SK-N-SH (cell line): ENCODE measurements around the gene ENOX1. TPM values are rescaled to one million over a fixed set of nuclear protein-coding genes. Genes with fewer than 3 reads are reported as not detected.

Experiments used
- CTCF ChIA-PET: fragments of 300-600, 350-600 bp; formaldehyde crosslinking; extraction: SDS; loops from one replicate; lab custom pipeline; 2021; lab: Yijun Ruan, JAX
- POLR2A ChIA-PET: fragments of 350-600 bp; sonication (Branson Sonifier 250); formaldehyde crosslinking; extraction: SDS; loops from one replicate; lab custom pipeline; 2020; ENCODE audit warnings: antibody characterized with exemption, inconsistent platforms; lab: Yijun Ruan, JAX
- DNase-seq: peaks from one replicate; pipeline ENCODE4 v3.0.0; 2012
- H2AFZ ChIP-seq: fragments of 200-600 bp; sonication (generic); 2 replicates; pipeline ENCODE4 v1.8.1; 2016; ENCODE audit warnings: antibody characterized with exemption, mild to moderate bottlenecking, low read depth
- H3F3A ChIP-seq: fragments of 200-600 bp; sonication (generic); replicated peaks from 2 replicates; pipeline ENCODE3; 2016; ENCODE audit warnings: antibody characterized with exemption, mild to moderate bottlenecking; ENCODE audit not compliant: insufficient read depth
- H3K27ac ChIP-seq, 2 experiments: fragments of 200-500 bp in 1 of 2; fragments of 200-600 bp in 1 of 2; sonication (Bioruptor generic) in 1 of 2; sonication (generic), shearing (Covaris generic) in 1 of 2; 2 replicates each; pipeline versions ENCODE4 v1.5.1 to v1.6.1; 2014 to 2016; ENCODE audit warnings: low read depth in 2 of 2, inconsistent platforms in 1 of 2, low read length in 1 of 2, mild to moderate bottlenecking in 1 of 2, mixed read lengths in 1 of 2
- H3K27me3 ChIP-seq: fragments of 200-600 bp; sonication (generic), shearing (Covaris generic); 2 replicates; pipeline ENCODE4 v1.6.1; 2016; ENCODE audit warnings: mixed run types; ENCODE audit not compliant: insufficient read depth
- H3K36me3 ChIP-seq, 2 experiments: fragments of 200-500 bp in 1 of 2; fragments of 200-600 bp in 1 of 2; sonication (Bioruptor generic) in 1 of 2; sonication (generic) in 1 of 2; replicated peaks in 1 of 2; 2 replicates each; pipeline versions ENCODE3 to v1.5.1; 2014 to 2016; ENCODE audit warnings: low read length in 1 of 2, mild to moderate bottlenecking in 1 of 2; ENCODE audit not compliant: insufficient read depth in 2 of 2, control insufficient read depth in 1 of 2
- H3K4me1 ChIP-seq, 2 experiments: fragments of 200-500 bp in 1 of 2; fragments of 200-600 bp in 1 of 2; sonication (Bioruptor generic) in 1 of 2; sonication (generic), shearing (Covaris generic) in 1 of 2; 2 replicates each; pipeline versions ENCODE4 v1.5.1 to v1.6.1; 2014 to 2016; ENCODE audit warnings: low read depth in 1 of 2, low read length in 1 of 2, mixed run types in 1 of 2; ENCODE audit not compliant: insufficient read depth in 2 of 2, control insufficient read depth in 1 of 2
- H3K4me2 ChIP-seq: fragments of 200-600 bp; sonication (generic), shearing (Covaris generic); 2 replicates; pipeline ENCODE4 v1.6.1; 2017; ENCODE audit warnings: mixed run types
- H3K4me3 ChIP-seq, 2 experiments: fragments of 200-500 bp in 1 of 2; fragments of 200-600 bp in 1 of 2; sonication (Bioruptor generic) in 1 of 2; sonication (generic), shearing (Covaris generic) in 1 of 2; 2 replicates each; pipeline versions ENCODE4 v1.5.1 to v1.8.1; 2014 to 2016; ENCODE audit warnings: low read depth in 2 of 2, inconsistent platforms in 1 of 2, low read length in 1 of 2, mild to moderate bottlenecking in 1 of 2, mixed read lengths in 1 of 2, moderate library complexity in 1 of 2
- H3K79me2 ChIP-seq: fragments of 200-600 bp; sonication (generic); 2 replicates; pipeline ENCODE4 v1.8.1; 2017; ENCODE audit warnings: mild to moderate bottlenecking; ENCODE audit not compliant: insufficient read depth
- H3K9ac ChIP-seq: fragments of 200-600 bp; sonication (generic); 2 replicates; pipeline ENCODE4 v1.6.1; 2017; ENCODE audit warnings: mixed run types
- H3K9me2 ChIP-seq: fragments of 200-600 bp; sonication (generic); 2 replicates; pipeline ENCODE4 v1.6.1; 2017; ENCODE audit warnings: mixed run types
- H3K9me3 ChIP-seq: fragments of 200-600 bp; sonication (generic); 2 replicates; pipeline ENCODE4 v1.6.1; 2017; ENCODE audit warnings: mixed run types, mild to moderate bottlenecking, moderate library complexity
- H4K20me1 ChIP-seq: fragments of 200-600 bp; sonication (generic); 2 replicates; pipeline ENCODE4 v1.6.1; 2017; ENCODE audit warnings: mild to moderate bottlenecking, mixed run types; ENCODE audit not compliant: insufficient read depth
- EP300 ChIP-seq, 2 experiments: IDR thresholded peaks; 2 replicates each; pipeline versions ENCODE4 v1.4.0 to v1.6.1; 2012; ENCODE audit warnings: borderline replicate concordance in 1 of 2, low read depth in 1 of 2, low read length in 1 of 2
- EZH2phosphoT487 ChIP-seq: fragments of 200-600 bp; sonication (generic); IDR thresholded peaks from 2 replicates; pipeline ENCODE4 v1.6.1; 2017; ENCODE audit warnings: low read depth, mixed run types, mild to moderate bottlenecking, antibody characterized with exemption, moderate library complexity, borderline replicate concordance
- FOSL2 ChIP-seq: IDR thresholded peaks from 2 replicates; pipeline ENCODE4 v1.4.0; 2012; ENCODE audit warnings: low read depth, mild to moderate bottlenecking, moderate library complexity, borderline replicate concordance
- FOXM1 ChIP-seq: IDR thresholded peaks from 2 replicates; pipeline ENCODE4 v1.4.0; 2012; ENCODE audit warnings: low read depth, mild to moderate bottlenecking
- JUND ChIP-seq: IDR thresholded peaks from 2 replicates; pipeline ENCODE4 v1.4.0; 2012
- MEF2A ChIP-seq: IDR thresholded peaks from 2 replicates; pipeline ENCODE4 v1.4.0; 2012; ENCODE audit warnings: low read depth, borderline replicate concordance
- NFIC ChIP-seq: IDR thresholded peaks from 2 replicates; pipeline ENCODE4 v1.4.0; 2012; ENCODE audit warnings: borderline replicate concordance
- RFX5 ChIP-seq: IDR thresholded peaks from 2 replicates; pipeline ENCODE4 v1.6.1; 2012; ENCODE audit warnings: mild to moderate bottlenecking, improper control_type of control experiment, low read length
- SIN3A ChIP-seq: IDR thresholded peaks from 2 replicates; pipeline ENCODE4 v1.6.1; 2012; ENCODE audit warnings: low read depth, mild to moderate bottlenecking, low read length, moderate library complexity, borderline replicate concordance
- TCF12 ChIP-seq: IDR thresholded peaks from 2 replicates; pipeline ENCODE4 v1.4.0; 2012
- USF2 ChIP-seq: fragments of 150-350 bp; IDR thresholded peaks from 2 replicates; pipeline ENCODE4 v1.6.1; 2017; ENCODE audit warnings: antibody characterized with exemption, low read length, low read depth, borderline replicate concordance
- WGBS: methylation state at CpG from one replicate; pipeline ENCODE4 v1.1.6; 2017; ENCODE audit warnings: low lambda C conversion rate; 5-methylcytosine and 5-hydroxymethylcytosine counted together
- polyA plus RNA-seq, 3 experiments: library from polyadenylated mRNA; depleted of rRNA; stranded (reverse); fragments of >200 nt; gene quantifications; 2 replicates each; pipeline ENCODE4 v1.2.3, GENCODE V29; 2012
- TF ChIP-seq, protein P1 (sequence below): IDR thresholded peaks from 2 replicates; pipeline ENCODE4; 2012

ENOX1 gene
- polyA plus RNA-seq, 1 of the 3 experiments (the other 2 are of a cell fraction): 5.8 TPM

DNA sequence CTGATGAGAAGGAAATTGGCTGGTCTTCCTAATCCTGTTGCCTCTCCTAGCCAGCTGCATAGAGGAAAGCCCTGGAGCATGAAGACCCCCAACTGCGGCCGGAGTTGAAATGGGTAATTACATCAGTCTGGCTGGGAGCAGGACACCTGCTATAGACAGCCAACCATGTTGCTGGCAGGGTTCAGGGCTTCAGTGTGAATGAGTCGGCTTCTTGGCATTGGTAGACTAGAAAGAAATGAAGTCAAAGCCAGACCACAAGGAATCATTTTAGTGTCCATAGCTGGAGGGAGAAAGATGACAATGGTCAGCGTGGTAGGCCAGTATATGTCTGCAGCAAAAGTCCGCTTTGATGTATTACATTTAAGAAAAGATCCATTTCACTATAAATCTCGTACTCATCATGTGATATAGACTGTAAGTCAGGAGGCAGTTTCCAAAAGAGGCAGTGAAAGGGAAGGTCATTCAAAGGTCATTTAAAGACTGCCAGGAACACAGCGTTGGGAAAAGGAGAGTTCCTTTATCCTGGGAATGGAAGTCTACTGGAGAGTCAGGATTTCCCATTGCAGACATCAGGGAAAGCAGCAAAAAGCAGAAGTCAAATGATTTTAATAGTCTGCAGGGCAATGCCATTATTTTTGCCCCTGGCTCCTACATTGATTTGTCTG, 500.7 kb downstream of the ENOX1 start (continued):
- TF ChIP-seq EZH2phosphoT487 (no peak), MEF2A (no peak), RFX5 (no peak)

- H3K4me3 ChIP-seq: no peak overlapping the region
- no peaks in the 10 kb centered on the region for H3K27me3 ChIP-seq
- no peak overlapping the region; the same call in 1 of the 2 replicates for H2AFZ ChIP-seq
- no peaks in the 10 kb centered on the region for H3K36me3 ChIP-seq
- no peaks in the 10 kb centered on the region for H3K9me2 ChIP-seq
- peaks cover 7 to 28% of the 10 kb centered on the region in 2 experiments; a peak in 2 of 4 replicates for H3K4me1 ChIP-seq
- no peaks in the 10 kb centered on the region for H4K20me1 ChIP-seq
- peak overlapping the region in 1 of 2 experiments; percentile 70; a peak in 2 of 4 replicates for H3K27ac ChIP-seq
- H3K79me2 ChIP-seq: no peaks in the 10 kb centered on the region
- H3K4me2 ChIP-seq: peak overlapping the region; percentile 48; the same call in 1 of the 2 replicates
- no peaks in the 10 kb centered on the region for H3K9me3 ChIP-seq
- POLR2A ChIA-PET: no interaction called here
- CTCF ChIA-PET: no interaction called here
- peaks cover 7% of the 10 kb centered on the region for H3F3A ChIP-seq
- TF ChIP-seq FOXM1 (no peak), SIN3A (no peak), FOSL2 (peak; percentile 88; the same call in 1 of the 2 replicates), EP300 (IDR thresholded peaks at IDR 0.05; ENCODE audit: borderline replicate concordance in 1 of 2, low read depth in 1 of 2, low read length in 1 of 2) (peak in 1 of 2 experiments; percentile 51; a peak in 1 of 4 replicates), NFIC (peak; percentile 22; the same call in 1 of the 2 replicates), TCF12 (peak; percentile 69), JUND (peak; percentile 73)
- TF ChIP-seq, protein P1, sequence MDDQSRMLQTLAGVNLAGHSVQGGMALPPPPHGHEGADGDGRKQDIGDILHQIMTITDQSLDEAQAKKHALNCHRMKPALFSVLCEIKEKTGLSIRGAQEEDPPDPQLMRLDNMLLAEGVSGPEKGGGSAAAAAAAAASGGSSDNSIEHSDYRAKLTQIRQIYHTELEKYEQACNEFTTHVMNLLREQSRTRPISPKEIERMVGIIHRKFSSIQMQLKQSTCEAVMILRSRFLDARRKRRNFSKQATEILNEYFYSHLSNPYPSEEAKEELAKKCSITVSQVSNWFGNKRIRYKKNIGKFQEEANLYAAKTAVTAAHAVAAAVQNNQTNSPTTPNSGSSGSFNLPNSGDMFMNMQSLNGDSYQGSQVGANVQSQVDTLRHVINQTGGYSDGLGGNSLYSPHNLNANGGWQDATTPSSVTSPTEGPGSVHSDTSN: peak; percentile 34; the same call in 1 of the 2 replicates
- 20% methylated on average over 3 of the region's 3 CpGs for WGBS
- peak overlapping the region; percentile 11; the same call in 1 of the 2 replicates for H3K9ac ChIP-seq
- no peak for DNase-seq
Measured at GRCh38 chr13:43284162-43284561, 502.6 kb downstream of the ENOX1 start.

- H3K36me3 ChIP-seq: no peaks in the 10 kb centered on the region
- no peak for DNase-seq
- no peak overlapping the region for H3K4me2 ChIP-seq
- H3K27me3 ChIP-seq: no peaks in the 10 kb centered on the region
- H3K4me3 ChIP-seq: no peak overlapping the region
- H3K79me2 ChIP-seq: no peaks in the 10 kb centered on the region
- 82% methylated on average over 2 of the region's 2 CpGs for WGBS
- H3F3A ChIP-seq: peaks cover 7% of the 10 kb centered on the region
- peaks cover 0 to 13% of the 10 kb centered on the region in 2 experiments; a peak in 1 of 4 replicates for H3K4me1 ChIP-seq
- ChIA-PET POLR2A (no interaction called here), CTCF (no interaction called here)
- no peaks in the 10 kb centered on the region for H3K9me2 ChIP-seq
- no peak overlapping the region for H3K9ac ChIP-seq
- H4K20me1 ChIP-seq: no peaks in the 10 kb centered on the region
- no peak overlapping the region for H2AFZ ChIP-seq
- no peaks in the 10 kb centered on the region for H3K9me3 ChIP-seq
- H3K27ac ChIP-seq: no peak overlapping the region
- no peak for TF ChIP-seq USF2
Measured at GRCh38 chr13:43279696-43280095, 507.1 kb downstream of the ENOX1 start.
